ENCODE results near the gene TCP11. TPM values are rescaled to one million over a fixed set of nuclear protein-coding genes. Genes with fewer than 3 reads are reported as not detected.

The TCP11 gene
- total RNA-seq, 1 experiment from 2014 or later: not detected

- TF ChIP-seq TCF7L2 (IDR thresholded peaks at IDR 0.05; ENCODE audit: low read depth, low read length) (no peak), REST (IDR thresholded peaks at IDR 0.05; ENCODE audit: insufficient read depth in 1 of 2, low read depth in 2 of 2, low read length in 1 of 2) (no peak), CTCF (IDR thresholded peaks at IDR 0.05) (no peak), POLR2AphosphoS5 (IDR thresholded peaks at IDR 0.05; ENCODE audit: low read depth, low read length) (no peak), SIN3A (IDR thresholded peaks at IDR 0.05; ENCODE audit: borderline replicate concordance, insufficient read depth, low read depth, low read length) (no peak)
- Histone ChIP-seq H3K36me3 (ENCODE audit: control insufficient read depth, insufficient read depth, low read length) (no peaks in the 10 kb centered on the region), H3K27ac (ENCODE audit: low read length) (peak overlapping the region; percentile 36; the same call in 1 of the 2 replicates), H3K4me1 (ENCODE audit: control insufficient read depth, insufficient read depth, low read length) (peaks cover 7% of the 10 kb centered on the region; the same call in 1 of the 2 replicates), H3K27me3 (ENCODE audit: control insufficient read depth, insufficient read depth, low read length) (no peaks in the 10 kb centered on the region), H3K9me3 (ENCODE audit: control insufficient read depth, insufficient read depth, low read depth, low read length) (no peaks in the 10 kb centered on the region), H3K4me3 (ENCODE audit: low read depth in 2 of 2, low read length in 2 of 2) (no peak overlapping the region)
- no peak for DNase-seq (ENCODE audit: low read depth, low spot score)
- peak; percentile 19 for ATAC-seq
- POLR2A ChIA-PET: interaction anchor here (1.0 kb wide), 1 partner anchor 13 kb away, joined by 23 read pairs; no protein-coding TSS in a partner anchor
- in situ Hi-C loops (cut with HindIII; ENCODE audit: low pct_unique_long_range_greater_than_20kb, low sequenced_read_pairs) (no loop called here), intact Hi-C loops (cut with micrococcal nuclease; ENCODE audit: unreplicated experiment) (no loop called here)
- no TSS peak for BruUV-seq (replicated peaks)
- CTCF ChIA-PET: no interaction called here
These were observed 23.7 kb upstream of the TCP11 start for GRCh38 chr6:35164868-35165267.

- DNase-seq (ENCODE audit: low read depth, low spot score) (no peak), ATAC-seq (no peak)
- no peaks in the 10 kb centered on the region for H3K36me3 ChIP-seq (ENCODE audit: control insufficient read depth, insufficient read depth, low read length)
- H3K27ac ChIP-seq (ENCODE audit: low read length): peak overlapping the region; percentile 17; the same call in 1 of the 2 replicates
- intact Hi-C loops (cut with micrococcal nuclease; ENCODE audit: unreplicated experiment): no loop called here
- no peaks in the 10 kb centered on the region for H3K9me3 ChIP-seq (ENCODE audit: control insufficient read depth, insufficient read depth, low read depth, low read length)
- no peaks in the 10 kb centered on the region for H3K27me3 ChIP-seq (ENCODE audit: control insufficient read depth, insufficient read depth, low read length)
- BruUV-seq (replicated peaks): no TSS peak
- POLR2A ChIA-PET: interaction anchor here (1.0 kb wide), 1 partner anchor 12 kb away, joined by 23 read pairs; no protein-coding TSS in a partner anchor
- TF ChIP-seq TCF7L2 (IDR thresholded peaks at IDR 0.05; ENCODE audit: low read depth, low read length) (no peak), CTCF (IDR thresholded peaks at IDR 0.05) (no peak), POLR2AphosphoS5 (IDR thresholded peaks at IDR 0.05; ENCODE audit: low read depth, low read length) (no peak), SIN3A (IDR thresholded peaks at IDR 0.05; ENCODE audit: borderline replicate concordance, insufficient read depth, low read depth, low read length) (no peak), REST (IDR thresholded peaks at IDR 0.05; ENCODE audit: insufficient read depth in 1 of 2, low read depth in 2 of 2, low read length in 1 of 2) (no peak)
- H3K4me1 ChIP-seq (ENCODE audit: control insufficient read depth, insufficient read depth, low read length): peaks cover 7% of the 10 kb centered on the region; the same call in 1 of the 2 replicates
- H3K4me3 ChIP-seq (ENCODE audit: low read depth in 2 of 2, low read length in 2 of 2): no peak overlapping the region
- in situ Hi-C loops (cut with HindIII; ENCODE audit: low pct_unique_long_range_greater_than_20kb, low sequenced_read_pairs): no loop called here
- CTCF ChIA-PET: no interaction called here
These were observed 23.1 kb upstream of the TCP11 start for GRCh38 chr6:35164277-35164676.
